T-helper 22 cell (primary cell): ENCODE results near the gene NPR2.

Experiments used
- DNase-seq: peaks from one replicate; pipeline ENCODE4 v3.0.0-alpha.2; 2020; ENCODE audit warnings: low read depth

NPR2 gene

DNA sequence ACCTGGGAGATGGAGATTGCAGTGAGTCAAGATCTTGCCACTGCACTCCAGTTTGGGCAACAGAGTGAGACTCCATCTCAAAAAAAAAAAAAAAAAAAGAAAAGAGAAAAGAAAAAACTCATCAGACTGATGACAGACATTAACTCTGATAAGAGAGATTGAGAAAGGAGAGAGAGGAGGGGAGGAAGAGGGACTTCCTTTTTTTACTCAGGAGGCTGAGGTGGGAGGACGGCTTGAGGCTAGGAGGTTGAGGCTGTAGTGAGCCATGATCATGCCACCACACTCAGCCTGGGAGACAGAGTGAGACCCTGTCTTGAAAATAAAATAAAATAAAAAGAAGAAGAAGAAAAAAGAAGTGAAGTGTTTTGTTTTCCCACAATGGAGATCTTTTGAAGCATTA, 27.6 kb upstream of the NPR2 start:
- DNase-seq = no peak

DNA sequence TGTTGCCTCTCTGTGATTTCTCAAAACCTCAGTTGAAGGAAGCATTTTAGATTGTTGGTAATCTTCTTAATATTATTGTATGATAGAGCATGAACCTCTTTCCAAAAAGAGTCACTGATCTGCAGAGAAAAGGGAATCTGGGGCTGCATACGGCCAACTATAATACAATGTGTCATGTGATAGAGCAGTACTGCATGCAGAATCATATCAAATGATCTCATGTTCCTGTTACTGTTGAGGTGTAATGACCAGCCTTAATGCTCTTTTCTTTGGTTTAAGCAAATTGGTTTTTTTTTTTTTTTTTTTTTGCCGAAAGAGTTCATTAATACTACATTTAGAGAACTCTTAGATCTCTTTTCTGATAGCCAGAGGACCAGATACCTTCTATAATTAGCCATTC, 24.4 kb upstream of the NPR2 start:
- no peak for DNase-seq

DNA sequence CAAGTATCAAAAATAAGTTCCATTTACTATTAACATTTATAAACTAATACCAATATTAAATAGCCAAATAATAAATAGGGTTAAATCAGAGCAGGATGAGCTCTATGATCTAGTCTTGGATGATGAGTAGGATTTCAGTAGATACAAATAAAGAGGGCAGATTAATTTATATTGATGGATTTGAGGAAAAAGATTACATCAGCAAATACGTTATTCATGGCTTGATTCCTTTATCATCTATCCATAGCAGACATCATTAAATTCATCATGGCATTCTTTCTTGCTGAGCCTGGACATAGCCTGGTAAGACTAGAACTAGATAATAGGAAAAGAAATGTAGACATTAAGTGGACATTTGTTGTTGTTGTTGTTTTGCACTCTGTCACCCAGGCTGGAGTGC, 23.9 kb upstream of the NPR2 start:
- DNase-seq = no peak

DNA sequence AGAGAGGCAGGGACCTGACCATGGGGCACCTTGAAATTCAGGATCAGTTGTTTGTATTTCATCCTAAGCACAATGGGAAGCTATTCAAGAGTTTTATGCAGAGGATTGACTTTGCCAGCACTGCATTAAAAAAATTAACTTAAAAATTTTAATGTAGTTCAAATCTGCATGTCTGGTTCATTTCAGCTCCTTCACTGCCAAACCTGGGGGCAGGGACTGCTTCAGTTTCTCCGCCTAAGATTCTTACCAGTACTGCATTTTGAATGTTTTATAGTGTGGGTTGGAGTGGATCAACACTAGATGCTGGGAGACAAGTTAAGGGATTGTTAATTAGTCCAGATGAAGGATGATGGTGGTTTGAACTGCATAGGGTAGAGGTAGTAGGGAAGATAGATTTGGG, 21.6 kb upstream of the NPR2 start:
- no peak for DNase-seq

DNA sequence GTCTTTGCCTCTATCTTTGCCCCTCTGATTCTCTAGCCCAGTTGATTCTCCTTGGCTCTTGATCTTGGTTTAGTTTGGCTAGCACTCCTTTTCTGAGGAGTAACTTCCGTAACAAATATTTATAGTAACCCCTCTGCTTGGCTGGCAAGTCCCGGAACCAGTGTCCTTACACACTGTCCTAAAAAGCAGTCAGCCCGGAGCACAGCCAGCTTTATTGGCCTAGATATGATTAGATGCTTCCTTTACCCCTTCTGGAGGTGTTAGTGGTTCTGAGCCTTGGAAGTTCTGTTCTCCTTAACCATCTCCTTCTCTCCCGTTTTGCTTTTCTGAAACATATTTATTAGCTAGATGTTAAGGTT, 20.3 kb upstream of the NPR2 start:
- DNase-seq = no peak

DNA sequence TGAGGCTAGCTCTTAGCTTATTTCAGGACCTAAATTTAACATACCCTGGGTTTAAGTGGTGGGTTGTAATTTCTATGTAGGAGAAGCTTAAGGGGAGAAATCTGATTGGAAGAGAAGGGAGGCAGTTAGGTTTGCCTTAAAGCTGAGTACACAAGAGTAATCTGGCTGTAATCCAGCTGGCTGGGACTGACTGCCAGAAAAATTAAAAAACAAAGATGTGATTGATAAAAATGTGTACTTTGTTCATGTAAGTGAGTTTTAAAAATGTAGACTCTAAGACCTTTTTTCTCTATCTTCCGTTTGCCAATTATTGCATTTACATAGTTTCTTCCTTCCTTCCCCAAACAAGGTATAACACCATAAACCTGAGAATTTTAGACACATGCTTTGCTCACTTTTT, 19.9 kb upstream of the NPR2 start:
- DNase-seq = no peak

DNA sequence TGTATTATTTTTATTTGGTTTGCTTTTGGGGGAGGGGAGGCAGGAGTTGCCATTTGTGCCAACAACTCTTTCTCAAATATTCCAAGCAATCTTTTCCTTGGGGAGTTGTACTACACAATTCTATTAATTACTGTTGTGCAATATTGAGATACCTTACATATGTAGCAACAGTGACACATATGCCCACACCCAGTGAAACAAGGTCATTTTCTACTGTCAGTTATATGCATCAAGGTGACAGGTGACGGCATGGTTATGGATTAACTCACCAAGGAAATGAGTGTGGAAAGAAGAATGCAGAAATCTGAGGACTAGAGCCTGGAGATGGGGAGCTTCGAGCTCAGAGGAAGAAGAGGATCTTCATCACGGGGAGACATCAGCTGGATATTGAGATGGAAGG, 19.4 kb upstream of the NPR2 start:
- no peak for DNase-seq

DNA sequence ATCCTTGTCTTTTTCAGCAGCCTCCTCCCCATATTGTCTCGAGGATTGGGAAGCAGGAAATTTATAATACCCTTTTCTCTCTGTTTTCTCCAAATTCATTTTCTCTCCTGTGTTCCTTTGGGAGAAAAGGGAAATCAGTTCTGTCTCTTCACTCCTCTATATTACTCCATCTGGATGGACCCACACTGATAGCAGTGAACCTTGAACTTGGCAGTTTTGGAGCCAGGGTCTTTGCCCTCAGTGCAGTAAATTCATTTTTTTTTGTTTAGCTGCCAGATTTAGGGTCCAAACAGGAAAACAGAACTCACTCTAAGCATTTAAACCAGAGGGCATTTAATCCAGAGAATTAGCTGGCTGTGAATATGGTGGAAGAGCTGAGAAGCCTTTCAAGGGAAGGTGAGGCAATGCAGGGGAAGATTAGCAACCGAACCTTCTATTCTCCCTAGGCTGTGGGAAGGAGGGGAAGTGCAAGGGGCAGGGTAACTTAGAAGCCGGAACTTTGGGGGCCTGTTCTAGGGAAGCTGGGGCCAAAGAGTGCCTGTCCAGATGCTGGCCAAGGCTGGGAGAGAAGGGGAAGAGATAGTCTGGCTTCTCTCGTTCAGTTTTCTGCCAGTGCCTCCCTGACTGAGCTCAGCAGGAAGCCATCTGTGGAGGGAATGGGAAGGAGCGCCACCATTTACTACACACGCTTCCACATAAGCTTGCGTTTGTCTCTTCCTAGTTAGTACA, 16.3 kb upstream of the NPR2 start:
- no peak for DNase-seq

DNA sequence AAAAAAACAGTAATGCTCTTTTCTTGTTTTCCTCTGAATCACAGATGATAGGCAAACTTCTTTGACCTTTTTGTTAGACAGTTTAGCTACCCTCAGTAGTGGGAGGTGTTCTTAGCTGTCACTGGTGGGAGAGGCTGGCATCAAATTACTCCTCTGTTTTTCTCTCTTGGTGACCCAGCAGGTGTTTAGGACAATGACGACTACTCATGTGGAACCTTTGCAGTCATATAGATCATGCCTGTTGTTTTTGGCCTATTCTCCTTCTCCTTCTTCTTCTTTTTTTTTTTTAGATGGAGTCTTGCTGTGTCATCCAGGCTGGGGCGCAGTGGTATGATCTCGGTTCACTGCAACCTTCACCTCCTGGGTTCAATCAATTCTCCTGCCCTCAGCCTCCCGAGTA, 15.4 kb upstream of the NPR2 start:
- no peak for DNase-seq

DNA sequence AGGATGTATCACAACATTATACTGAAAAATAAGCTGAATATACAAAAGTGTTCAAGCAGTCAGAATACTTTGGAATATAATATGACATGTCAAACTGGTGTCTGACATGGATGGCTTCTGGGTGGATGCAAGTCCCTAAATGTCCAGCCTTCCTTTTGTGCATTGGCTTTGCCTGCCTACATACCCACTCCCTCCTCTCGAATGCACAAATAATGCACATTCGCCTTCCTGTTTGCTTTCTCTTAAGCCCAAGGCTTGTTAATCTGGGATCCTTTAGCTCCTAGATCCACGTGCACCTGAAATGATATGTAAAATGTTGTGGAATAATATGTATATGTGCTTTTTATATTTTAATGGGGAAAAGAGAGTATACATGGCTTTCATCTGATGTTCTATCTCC, 12.9 kb upstream of the NPR2 start:
- no peak for DNase-seq

DNA sequence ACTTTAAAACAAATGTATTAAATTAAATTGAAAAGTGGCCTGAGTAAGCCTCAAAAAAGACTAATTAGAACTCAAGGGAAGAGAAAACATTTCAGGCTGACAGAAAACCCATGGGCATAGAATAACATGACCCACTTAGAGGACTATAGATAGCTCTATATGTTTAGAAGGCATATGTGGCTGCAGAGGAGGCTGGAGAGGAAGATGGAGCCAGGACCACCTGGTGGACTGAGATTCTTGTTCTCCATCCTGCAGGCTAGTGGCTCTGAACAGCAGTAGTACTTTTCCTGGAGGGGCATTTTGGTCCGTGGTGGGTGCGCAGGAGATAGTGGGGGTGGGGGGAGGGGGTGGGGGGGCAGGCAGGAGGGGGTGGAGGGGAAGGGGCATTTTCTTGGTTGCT, 10.3 kb upstream of the NPR2 start:
- DNase-seq = no peak

DNA sequence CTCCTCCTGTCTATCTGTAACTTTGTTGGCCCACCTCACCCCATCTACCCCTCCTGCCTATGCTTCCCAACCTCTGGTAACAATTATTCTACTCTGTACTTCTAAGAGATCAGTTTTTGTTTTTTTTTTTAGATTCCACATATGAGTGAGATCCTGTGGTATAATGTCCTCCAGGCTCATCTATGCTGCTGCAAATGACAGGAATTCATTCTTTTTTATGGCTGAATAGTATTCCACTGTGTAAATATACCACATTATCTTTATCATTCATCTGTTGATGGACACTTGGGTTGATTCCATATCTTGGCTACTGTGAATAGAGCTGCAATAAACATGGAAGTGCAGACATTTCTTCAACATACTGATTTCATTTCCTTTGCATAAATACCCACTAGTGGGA, 8.0 kb upstream of the NPR2 start:
- no peak for DNase-seq

DNA sequence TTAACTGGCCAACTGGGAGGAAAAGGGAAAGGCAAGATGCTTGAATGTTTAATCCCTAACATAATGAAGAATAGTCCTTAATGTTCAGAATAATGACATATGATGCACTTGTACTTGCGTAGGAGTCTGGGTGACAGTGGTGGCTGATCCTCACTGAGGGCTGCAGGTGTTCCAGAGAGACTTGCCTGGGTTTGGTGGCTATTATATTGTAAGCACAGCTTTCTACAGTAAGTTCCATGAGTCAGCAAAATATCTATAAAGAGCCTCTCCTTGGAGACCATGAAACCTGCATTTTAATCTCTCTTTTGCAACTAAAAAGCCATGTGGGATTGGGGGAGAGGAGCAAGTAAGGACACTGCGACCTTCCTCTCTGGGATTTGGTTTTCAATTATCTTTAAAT, 1.9 kb upstream of the NPR2 start:
- DNase-seq = no peak

DNA sequence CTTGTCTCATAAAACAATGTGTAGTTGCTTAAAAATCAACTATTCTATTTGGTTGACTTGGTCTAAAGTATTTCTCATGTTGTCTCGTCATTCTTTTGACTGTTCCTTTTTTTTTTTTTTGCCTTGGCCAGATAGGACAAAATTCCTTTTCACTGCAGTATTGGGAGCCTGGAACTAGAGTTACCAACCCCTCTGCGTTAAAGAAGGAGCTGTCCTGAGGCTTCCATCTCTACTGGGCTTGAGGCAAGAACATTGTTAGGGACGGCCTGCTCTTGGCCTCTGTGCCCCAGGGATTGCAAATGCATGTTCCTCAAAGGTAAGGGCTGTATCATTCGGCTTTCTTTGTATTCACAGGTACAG, 1.4 kb upstream of the NPR2 start:
- DNase-seq = no peak

DNA sequence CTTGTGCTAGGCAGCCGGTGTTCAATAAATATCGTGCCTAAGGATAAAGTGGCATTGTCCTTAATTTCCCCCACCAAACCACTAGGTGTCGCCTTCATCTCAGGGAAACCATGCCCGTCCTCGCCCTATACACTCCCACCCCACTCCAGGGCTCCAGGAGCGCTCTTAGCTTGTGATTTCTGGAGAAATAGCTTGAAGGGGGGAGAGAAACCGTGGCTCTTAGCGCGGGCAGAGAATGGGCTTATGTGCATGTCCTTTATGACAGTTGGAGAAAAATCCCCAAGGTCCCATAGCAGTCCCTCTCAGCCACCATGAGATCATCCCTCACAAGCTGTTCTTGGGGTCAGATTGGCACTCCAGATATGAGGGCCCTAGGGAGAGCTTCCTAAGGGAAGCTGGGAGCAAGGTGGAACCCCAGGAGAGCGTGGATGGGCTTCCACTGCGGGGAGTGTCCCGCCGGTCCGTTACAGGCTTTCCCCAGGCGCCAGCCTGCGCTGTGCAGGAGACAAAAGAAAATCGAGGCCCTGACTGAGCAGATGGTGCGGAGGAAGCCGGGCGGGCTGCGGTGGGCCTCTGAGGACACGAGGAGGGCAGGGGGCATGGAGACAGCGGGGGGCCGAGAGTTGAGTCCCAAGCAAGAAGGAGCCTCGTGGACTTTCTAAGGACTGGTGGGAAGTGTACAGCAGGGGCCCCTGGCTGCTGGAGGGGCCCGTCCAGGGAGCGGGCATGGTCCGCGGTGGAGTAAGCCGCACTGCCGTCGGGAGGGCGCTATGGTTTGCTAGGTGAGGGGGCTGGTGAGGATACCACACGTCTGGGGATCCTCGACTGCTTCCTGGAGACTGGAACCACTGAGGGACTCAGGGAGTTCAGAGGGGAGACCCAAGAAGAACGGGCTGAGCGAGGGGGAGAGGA, 750 bp upstream of the NPR2 start:
- DNase-seq = no peak

DNA sequence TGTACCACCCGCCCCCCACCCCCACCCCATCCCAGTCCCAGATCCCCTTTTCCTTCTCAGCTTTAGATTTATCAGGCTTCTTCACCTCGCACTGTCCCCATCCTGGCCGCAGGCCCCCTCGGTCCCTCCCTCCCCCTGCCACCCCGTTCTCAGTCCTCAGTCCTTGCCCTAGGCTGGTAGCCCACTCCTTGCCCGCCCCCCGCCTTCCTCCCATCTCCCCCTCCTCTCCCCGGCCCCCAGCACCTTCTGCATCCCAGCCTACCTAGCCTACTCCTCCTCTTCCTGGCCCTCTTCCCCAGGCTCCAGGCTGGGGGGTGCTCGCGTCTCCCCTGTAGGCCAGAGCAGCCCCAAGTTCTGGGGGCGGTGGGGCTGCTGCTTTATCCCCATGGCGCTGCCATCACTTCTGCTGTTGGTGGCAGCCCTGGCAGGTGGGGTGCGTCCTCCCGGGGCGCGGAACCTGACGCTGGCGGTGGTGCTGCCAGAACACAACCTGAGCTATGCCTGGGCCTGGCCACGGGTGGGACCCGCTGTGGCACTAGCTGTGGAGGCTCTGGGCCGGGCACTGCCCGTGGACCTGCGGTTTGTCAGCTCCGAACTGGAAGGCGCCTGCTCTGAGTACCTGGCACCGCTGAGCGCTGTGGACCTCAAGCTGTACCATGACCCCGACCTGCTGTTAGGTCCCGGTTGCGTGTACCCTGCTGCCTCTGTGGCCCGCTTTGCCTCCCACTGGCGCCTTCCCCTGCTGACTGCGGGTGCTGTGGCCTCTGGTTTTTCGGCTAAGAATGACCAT, 828 bp downstream of the NPR2 start:
- no peak for DNase-seq

DNA sequence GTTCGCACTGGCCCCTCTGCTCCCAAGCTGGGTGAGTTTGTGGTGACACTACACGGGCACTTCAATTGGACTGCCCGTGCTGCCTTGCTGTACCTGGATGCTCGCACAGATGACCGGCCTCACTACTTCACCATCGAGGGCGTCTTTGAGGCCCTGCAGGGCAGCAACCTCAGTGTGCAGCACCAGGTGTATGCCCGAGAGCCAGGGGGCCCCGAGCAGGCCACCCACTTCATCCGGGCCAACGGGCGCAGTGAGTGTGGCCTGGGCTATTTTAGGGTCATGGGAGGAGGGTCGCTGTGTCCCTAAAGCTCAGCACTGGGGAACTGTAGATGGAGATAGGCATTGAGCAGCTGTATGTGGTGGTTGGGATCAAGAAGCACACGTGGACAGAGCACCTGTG, 1.4 kb downstream of the NPR2 start:
- no peak for DNase-seq

DNA sequence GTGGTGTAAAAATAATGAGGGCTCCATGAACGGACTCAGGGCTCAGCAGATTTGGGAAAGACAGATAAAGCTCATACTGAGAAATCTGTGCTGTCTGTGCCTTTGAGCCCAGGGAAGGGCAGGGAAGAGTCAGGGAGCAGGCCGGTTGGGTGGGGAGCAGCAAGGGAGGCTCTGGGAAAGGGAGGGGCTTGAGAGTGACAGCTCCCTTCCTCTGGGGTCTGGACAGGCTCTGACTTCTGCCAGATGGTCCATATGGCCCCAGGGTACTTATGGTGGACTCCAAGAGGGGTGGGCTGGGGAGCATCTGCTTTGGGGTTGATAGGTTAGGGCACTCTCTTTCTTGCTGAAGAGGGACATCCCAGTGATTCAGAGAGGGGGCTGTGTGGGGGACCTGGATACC, 2.1 kb downstream of the NPR2 start:
- DNase-seq = no peak

DNA sequence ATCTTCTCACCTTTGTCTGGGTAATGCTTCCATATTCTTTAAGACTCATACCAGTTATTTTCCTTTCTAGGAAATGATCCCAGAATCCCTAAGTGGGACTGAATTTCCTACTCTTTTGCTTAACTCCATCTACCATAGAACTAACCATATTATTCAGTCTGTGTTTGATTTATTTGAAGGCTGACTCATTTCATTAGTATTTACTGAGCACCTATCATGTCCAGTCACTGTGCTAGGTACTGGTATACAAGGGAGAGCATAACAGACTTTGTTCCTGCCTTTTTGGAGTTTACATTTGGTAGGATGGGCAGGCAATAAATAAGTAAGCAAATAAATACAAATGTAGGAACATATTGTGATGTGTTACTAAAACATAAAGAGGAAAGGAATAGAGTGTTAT, 4.3 kb downstream of the NPR2 start:
- no peak for DNase-seq

DNA sequence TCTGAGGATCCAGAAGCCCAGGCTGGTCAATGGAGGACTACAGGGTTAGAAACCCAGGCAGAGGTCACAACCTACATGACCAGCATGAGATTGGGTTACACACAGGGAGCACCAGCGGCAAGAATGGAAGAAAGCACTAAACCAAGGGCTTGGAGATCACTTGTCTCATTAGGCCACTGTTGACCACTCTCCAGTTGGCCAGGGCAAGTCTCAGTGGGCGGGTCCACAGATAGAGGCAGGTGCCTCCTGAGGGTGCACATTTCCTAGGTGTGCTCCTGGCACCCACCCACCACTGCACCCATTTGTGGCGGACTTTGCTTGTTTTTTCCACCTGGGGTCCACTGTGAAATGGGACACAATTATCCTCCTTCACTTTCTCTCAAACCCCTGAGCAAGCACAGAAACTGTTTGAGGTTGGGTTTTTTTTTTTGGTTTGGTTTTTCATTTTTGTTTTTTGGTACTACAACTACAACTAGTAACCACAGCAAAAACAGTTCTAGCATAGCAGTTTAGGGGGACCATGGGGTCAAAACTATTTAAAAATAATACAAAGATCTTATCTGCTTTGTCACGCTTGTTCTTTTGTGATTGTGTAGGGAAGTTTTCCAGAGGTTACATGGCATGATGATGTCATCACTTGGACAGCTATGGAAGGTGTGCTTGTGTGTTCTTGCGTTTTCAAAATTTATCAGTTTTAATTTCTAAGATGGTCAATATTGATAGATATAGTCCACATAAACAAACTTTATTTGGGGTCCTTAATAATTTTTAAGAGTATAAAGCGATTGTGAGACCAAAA, 6.1 kb downstream of the NPR2 start:
- no peak for DNase-seq

DNA sequence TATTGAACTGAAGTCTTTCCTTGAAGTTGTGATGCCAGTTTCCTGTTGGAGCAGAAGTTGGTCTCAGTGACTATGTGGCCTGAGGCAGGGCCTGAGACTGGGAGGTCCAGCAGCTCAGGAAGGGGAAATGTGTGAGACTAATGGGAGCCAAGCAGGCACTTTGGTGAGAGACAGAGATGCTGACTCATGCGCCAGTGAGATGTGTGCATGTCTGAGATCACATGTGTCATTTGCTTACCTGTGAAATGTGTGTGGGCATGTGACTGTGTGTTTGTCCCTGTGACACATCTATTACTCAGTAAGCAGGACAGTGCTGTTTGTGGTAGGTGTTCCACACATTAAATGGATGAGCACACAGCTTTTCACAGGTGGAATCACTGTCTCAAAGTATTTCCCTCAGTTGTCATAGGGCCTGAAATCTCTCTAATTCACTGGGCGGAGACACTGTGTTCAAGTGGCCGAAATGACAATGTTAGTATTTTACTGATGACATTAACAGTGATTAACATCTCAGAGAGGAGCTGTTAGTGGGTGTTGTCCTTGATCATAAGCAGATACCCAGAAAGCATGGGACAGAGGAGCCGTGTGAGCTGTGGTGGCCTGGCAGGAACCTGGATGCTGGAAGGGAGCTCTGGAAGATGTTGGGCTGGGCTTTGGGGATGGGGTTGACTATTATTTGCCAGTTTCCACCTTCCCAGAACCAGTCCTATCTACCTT, 7.4 kb downstream of the NPR2 start:
- DNase-seq = no peak

DNA sequence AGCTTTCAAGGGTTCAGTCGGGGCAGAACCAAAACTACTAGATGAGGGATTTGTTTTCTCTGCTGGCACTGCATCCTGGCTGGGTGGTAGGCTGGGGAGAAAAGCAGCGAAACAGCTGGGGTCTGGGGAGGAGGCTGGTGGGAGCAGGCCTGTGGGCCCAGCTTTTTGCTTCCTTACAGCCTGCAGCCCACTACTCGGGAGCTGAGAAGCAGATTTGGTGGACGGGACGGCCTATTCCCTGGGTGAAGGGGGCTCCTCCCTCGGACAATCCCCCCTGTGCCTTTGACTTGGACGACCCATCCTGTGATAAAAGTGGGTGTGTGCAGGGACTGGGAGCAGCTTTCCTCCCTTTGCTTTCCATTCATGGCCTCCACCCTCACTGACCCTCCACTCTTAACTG, 9.1 kb downstream of the NPR2 start:
- DNase-seq = no peak
